Neuron (in vitro differentiated cells): ENCODE measurements around the gene IFIH1.

Experiments used
- H2AFZ ChIP-seq: one replicate; pipeline ENCODE4 v1.6.1; 2013; ENCODE audit warnings: low read depth, mild to moderate bottlenecking, inconsistent platforms, low read length, moderate library complexity
- H3K27me3 ChIP-seq: one replicate; pipeline ENCODE4 v1.6.1; 2013; ENCODE audit warnings: low read length; ENCODE audit not compliant: insufficient read depth
- H3K36me3 ChIP-seq: one replicate; pipeline ENCODE4 v1.6.1; 2013; ENCODE audit warnings: low read length; ENCODE audit not compliant: insufficient read depth
- H3K4me1 ChIP-seq: one replicate; pipeline ENCODE4 v1.6.1; 2013; ENCODE audit warnings: low read length; ENCODE audit not compliant: insufficient read depth
- H3K4me3 ChIP-seq: 2 replicates; pipeline ENCODE4 v1.5.1; 2013; ENCODE audit warnings: mild to moderate bottlenecking, low read length, moderate library complexity
- H3K9me3 ChIP-seq: one replicate; pipeline ENCODE4 v1.6.1; 2013; ENCODE audit warnings: low read length

The IFIH1 gene

DNA sequence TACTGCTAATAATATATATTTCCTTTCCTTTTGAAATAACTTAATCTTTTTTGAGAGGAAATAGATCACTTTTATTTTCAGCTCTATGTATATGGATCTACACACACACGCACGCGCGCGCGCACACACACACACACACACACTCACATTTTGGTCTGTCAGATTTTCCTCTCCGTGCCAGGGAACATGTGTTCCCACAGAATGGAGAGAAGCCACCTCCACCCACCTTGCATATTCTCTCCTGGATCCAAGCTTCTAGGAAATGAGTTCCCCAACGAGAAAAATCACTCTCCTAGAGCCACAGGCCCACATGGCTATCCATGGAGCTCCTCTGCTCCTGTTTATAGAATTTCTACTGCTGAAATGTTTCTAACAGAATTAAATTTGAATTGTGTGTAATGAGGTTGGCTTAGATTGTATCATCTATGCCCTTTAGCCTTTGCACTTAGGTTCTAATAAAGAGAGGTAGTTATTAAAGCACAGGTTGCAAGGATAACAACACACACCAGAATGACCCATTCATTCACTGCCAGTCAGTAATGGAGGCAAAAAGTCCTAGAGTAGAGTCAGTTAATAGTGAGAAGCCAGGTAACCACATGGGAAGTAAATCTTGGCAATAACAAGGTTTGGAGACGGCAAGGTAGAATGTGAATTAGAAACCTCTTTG, 19.7 kb downstream of the IFIH1 start:
- Histone ChIP-seq H3K4me3 (no peak overlapping the region), H3K9me3 (no peaks in the 10 kb centered on the region), H3K36me3 (no peaks in the 10 kb centered on the region), H2AFZ (no peak overlapping the region), H3K27me3 (no peaks in the 10 kb centered on the region), H3K4me1 (no peaks in the 10 kb centered on the region)

DNA sequence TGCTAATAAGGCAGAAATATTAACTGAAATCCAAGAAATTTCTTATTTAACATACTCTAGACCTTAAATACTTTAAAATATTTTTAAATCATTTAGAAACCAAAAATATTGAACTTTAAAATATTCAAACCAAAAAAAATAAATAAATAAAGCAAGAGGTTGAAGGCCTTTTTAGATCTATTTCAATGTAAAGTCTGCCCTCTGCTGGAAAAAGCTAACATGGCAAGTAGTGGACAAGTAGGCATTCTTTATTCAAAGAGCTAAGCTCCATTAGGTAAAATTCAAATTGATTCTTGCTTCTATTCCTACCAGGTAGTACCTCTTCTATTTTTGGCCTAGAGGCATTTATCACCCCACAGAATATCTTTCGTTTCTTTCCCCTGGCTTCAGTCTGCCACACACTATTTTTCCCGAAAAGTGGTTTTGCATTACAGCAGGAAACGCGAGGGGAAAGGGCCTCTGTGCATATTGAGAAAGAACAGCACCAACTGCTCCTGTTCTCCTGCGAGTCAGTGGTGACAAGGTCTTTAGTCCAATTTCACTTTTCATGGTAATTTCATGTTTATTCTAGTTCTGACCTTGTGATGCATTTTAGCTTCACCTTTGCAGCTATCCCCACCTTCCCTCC, 20.4 kb downstream of the IFIH1 start:
- no peak overlapping the region for H2AFZ ChIP-seq
- H3K4me1 ChIP-seq = no peaks in the 10 kb centered on the region
- no peak overlapping the region for H3K4me3 ChIP-seq
- no peaks in the 10 kb centered on the region for H3K27me3 ChIP-seq
- H3K9me3 ChIP-seq = no peaks in the 10 kb centered on the region
- H3K36me3 ChIP-seq = no peaks in the 10 kb centered on the region

DNA sequence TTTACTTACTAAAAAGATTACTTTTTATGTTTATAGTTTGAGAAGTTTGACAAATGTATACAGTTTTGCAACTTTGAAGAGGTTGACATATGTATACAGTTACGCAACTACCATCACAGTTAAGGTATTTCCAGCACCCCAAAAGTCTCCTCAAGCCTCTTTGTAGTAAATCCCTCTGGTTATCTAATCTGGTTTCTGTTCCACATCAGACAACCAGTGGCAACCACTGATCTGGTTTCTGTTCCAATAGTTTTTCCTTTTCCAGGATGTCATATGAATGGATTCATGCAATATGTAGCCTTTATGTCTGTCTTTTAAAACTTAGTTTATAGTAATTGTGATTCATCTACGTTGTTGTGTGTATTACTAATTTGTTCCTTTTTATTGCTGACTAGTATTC, 23.5 kb downstream of the IFIH1 start:
- H3K9me3 ChIP-seq = no peaks in the 10 kb centered on the region
- no peak overlapping the region for H2AFZ ChIP-seq
- no peaks in the 10 kb centered on the region for H3K4me1 ChIP-seq
- H3K4me3 ChIP-seq = no peak overlapping the region
- no peaks in the 10 kb centered on the region for H3K36me3 ChIP-seq
- no peaks in the 10 kb centered on the region for H3K27me3 ChIP-seq

DNA sequence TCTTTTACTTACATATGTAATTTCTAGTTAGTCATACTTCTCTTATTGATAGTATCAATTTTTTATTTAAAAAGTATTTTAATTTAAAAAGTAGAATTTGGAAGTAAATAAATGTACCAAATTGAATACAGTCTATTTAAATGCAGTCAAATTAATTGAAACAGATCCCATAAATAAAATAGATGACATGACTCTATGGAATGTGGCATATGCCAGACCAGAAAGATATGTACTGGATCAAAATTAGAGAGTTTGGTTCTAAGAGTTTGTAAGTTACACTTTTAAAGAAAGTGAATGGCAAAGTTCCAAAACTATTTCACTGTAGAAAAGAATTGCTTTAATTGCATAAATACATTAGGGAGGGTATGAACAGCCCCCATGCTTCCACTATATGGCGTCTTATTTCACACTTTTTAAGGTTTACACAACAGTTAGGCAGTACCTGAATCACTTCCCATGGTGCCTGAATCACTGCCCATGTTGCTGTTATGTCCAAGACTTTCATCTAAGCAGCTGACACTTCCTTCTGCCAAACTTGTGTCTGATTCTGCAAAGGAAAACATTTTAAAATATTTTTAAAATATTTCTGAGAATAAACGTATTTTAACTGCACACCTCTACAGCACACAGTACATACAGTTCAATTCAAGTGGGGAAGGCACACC, 25.2 kb downstream of the IFIH1 start:
- no peaks in the 10 kb centered on the region for H3K9me3 ChIP-seq
- H3K36me3 ChIP-seq = no peaks in the 10 kb centered on the region
- H3K27me3 ChIP-seq = no peaks in the 10 kb centered on the region
- no peak overlapping the region for H3K4me3 ChIP-seq
- H2AFZ ChIP-seq = no peak overlapping the region
- no peaks in the 10 kb centered on the region for H3K4me1 ChIP-seq

DNA sequence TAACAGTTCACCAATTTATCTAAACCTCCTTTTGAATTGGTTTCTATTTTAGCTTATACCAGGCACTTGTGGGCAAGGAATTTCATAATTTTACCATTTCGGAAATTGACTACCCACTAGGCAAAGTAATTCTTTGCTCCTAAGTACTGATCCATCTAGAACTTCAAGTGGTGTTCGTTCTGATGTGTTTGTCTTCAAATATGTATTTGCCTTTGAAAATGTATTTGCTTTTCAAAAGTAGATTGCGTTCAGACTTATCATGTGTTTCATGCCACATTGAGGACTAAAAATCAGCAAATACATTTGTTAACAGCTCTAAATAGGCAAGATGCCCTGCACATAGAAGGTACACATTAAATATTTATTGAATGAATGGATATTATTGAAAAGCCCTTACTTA, 26.7 kb downstream of the IFIH1 start:
- no peak overlapping the region for H3K4me3 ChIP-seq
- no peak overlapping the region for H2AFZ ChIP-seq
- H3K27me3 ChIP-seq = no peaks in the 10 kb centered on the region
- no peaks in the 10 kb centered on the region for H3K36me3 ChIP-seq
- H3K4me1 ChIP-seq = no peaks in the 10 kb centered on the region
- H3K9me3 ChIP-seq = no peaks in the 10 kb centered on the region

DNA sequence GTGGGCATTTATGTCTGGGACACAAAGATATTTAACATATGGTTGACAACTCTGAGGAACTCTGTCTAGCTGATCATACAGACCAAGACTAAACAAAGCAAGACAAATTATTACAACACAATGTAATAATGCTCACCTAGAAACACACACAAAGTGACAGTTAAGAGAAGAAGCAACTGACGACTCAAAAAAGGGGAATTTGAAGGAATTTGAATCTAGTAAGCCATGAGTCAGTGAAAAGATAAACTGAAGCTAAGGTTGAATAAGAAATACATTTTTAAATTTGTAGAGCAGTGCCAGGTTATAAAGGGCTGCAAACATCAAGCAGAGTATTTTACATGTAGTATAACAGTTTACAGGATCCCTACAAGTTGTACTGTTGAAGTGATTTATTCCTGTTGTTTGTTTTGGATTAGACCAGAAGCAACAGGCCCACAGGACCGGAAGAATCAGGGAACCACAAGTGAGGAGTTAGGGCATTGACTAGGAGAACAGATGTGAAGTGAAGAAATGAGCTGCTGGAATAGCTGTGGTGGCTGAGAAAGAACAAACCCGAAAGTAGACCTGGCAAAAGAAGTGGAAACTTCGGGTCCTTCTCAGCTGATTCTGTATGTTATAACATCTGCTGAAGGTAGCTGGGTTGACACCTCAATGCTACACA, 35.6 kb downstream of the IFIH1 start:
- no peak overlapping the region for H2AFZ ChIP-seq
- no peaks in the 10 kb centered on the region for H3K36me3 ChIP-seq
- H3K27me3 ChIP-seq = no peaks in the 10 kb centered on the region
- no peak overlapping the region for H3K4me3 ChIP-seq
- H3K4me1 ChIP-seq = no peaks in the 10 kb centered on the region
- no peaks in the 10 kb centered on the region for H3K9me3 ChIP-seq

DNA sequence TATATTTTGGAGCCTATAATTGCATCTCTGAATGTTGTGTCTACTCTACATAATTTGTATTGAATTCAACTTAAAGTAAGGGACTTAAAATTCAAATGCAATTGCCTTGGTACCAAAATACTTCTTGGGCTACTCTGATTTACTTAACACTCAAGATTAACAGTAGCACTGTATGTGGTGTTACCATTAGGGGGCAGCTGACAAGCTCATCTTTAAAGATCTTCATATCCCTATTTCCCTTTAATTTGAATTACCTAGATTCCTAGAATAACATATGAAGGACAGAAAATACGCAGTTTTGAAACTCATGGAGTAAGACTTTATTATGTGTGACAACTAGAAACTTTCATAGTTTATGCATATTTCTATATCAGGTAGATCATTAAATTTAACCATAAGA, 37.8 kb downstream of the IFIH1 start:
- Histone ChIP-seq H2AFZ (no peak overlapping the region), H3K4me3 (no peak overlapping the region), H3K4me1 (no peaks in the 10 kb centered on the region), H3K9me3 (no peaks in the 10 kb centered on the region), H3K27me3 (no peaks in the 10 kb centered on the region), H3K36me3 (no peaks in the 10 kb centered on the region)

DNA sequence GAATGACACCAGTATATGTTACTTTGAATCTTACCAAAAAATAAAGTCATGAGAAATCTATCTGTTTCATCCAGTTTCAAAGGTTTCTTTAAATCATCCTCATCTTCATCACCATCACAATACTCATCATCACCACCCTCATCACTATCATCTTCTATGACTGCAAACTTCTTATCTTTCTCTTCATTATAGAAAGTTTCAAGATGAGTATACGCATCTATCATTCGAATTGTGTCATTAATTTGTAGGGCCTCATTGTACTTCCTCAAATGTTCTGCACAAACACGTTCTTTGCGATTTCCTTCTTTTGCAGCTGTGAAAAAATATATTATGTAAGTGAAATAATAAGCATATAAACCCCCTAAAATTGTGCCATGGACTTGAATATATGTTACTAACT, 41.1 kb downstream of the IFIH1 start:
- Histone ChIP-seq H3K4me3 (no peak overlapping the region), H3K4me1 (no peaks in the 10 kb centered on the region), H3K36me3 (no peaks in the 10 kb centered on the region), H2AFZ (no peak overlapping the region), H3K9me3 (no peaks in the 10 kb centered on the region), H3K27me3 (no peaks in the 10 kb centered on the region)

DNA sequence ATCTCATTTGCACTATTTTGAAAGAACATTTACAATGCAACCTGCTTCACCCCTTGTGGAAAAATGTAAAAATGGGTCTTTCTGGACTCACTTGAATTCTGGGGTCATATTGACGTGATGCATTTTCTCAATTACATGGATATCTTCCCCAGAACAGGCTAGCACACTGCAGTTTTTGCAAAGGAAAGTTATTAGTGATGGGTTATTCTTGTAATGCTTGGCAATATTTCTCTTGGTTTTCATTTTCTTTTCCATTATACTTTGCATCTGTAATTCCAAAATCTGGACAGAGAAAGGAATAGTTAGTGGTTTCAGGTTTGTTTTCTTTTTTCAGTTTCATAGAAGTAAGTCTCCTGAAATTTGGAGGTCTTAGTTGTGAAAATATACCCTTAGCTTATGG, 50.5 kb downstream of the IFIH1 start:
- Histone ChIP-seq H3K4me3 (no peak overlapping the region), H3K27me3 (no peaks in the 10 kb centered on the region), H3K9me3 (no peaks in the 10 kb centered on the region), H3K36me3 (no peaks in the 10 kb centered on the region), H2AFZ (no peak overlapping the region), H3K4me1 (no peaks in the 10 kb centered on the region)

DNA sequence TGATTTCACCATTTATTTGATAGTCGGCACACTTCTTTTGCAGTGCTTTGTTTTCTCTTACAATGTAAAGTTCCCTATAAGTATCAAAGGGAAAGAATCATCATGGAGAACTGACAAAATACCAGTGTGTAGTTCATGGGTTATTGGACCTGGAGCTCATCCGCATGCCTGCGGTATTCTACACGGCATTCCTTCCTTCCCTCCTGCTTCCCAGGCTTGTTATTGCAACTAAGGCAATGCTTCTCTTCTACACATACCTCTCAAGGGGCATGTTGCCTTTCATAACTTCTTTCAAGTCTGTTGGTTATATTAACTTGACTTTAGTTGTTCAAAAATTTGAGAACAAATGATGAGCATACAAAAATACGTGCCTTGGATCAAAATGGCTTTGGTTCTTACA, 51.0 kb downstream of the IFIH1 start:
- Histone ChIP-seq H3K36me3 (no peaks in the 10 kb centered on the region), H3K9me3 (no peaks in the 10 kb centered on the region), H2AFZ (no peak overlapping the region), H3K4me1 (no peaks in the 10 kb centered on the region), H3K27me3 (no peaks in the 10 kb centered on the region), H3K4me3 (no peak overlapping the region)

DNA sequence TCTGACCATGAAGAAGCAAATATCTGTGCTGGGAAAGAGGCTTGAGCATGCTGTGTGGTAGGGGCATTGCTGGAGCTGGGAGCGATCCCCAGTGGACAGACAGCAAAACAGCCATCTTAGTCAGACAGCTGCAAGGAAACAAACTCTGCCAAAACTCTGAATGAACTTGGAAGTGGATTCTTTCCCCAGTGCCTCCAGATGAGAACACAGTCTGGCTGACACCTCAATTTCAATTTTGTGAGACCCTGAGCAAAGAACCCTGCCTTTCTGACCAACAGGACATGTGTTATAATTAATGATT, 52.1 kb downstream of the IFIH1 start:
- Histone ChIP-seq H3K27me3 (no peaks in the 10 kb centered on the region), H3K4me3 (no peak overlapping the region), H2AFZ (no peak overlapping the region), H3K36me3 (no peaks in the 10 kb centered on the region), H3K4me1 (no peaks in the 10 kb centered on the region), H3K9me3 (no peaks in the 10 kb centered on the region)

DNA sequence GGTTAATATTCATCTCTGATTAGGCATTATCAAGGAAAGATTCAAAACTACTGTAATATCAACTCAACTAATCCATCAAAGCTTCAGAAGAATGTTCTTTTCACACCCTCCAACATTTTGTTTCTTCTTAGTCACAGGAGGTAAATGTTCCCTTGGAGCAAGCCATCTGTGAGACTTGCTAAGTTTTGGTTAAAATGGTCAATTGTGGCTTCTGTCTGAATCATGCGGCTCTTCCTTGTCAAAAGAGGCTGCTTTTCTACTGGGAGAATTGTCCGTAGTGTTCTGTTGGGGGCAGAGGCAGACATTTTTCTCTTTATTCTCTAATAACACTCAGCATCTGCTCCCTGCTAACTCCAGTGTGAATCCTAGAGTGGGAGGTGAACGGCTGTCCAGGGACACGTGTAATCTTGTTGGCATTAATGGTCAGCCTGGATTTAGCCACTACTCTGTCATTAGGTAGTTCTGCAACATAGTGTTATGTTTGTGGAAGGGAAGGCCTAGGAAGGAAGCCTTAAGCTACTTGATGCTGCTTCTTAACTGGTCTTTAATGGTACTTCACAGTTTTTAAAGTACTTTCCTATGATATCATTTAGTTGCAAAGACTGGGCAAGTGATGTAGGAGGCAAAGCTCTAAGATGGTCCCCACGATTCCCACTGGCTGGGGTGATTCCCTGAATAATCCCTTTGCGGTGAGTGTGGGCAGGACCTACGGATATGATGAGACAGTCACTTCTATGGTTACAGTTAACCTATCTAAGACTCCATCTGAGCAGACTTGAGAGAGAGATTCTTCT, 52.6 kb downstream of the IFIH1 start:
- H3K9me3 ChIP-seq = no peaks in the 10 kb centered on the region
- H3K27me3 ChIP-seq = no peaks in the 10 kb centered on the region
- H3K36me3 ChIP-seq = no peaks in the 10 kb centered on the region
- H3K4me1 ChIP-seq = no peaks in the 10 kb centered on the region
- no peak overlapping the region for H3K4me3 ChIP-seq
- no peak overlapping the region for H2AFZ ChIP-seq
